ENCODE data around the gene TMEM253.
A peak's percentile ranks its signal among the peaks of the same experiment; 100 is the strongest.

Gene TMEM253

GRCh38 chr14:21107283-21107800 lies 6.5 kb downstream of the TMEM253 start:
- no peak for TF ChIP-seq CTCF (IDR thresholded peaks at IDR 0.05)
- Histone ChIP-seq H2AFZ (peak overlapping the region; percentile 80), H3K9ac (no peak overlapping the region), H3K4me1 (peaks cover 48% of the 10 kb centered on the region), H3K27ac (peak overlapping the region; percentile 97), H3K27me3 (ENCODE audit: control insufficient read depth, insufficient read depth, low read length) (no peaks in the 10 kb centered on the region), H3K36me3 (ENCODE audit: control insufficient read depth, insufficient read depth, low read length) (no peaks in the 10 kb centered on the region), H3K9me3 (ENCODE audit: control insufficient read depth, low read length) (no peaks in the 10 kb centered on the region), H3K79me2 (peaks cover under 1% of the 10 kb centered on the region), H3K4me2 (ENCODE audit: low read length) (peak overlapping the region; percentile 66), H3K4me3 (ENCODE audit: low read depth, low read length) (no peak overlapping the region)

- Histone ChIP-seq H3K27me3 (ENCODE audit: control insufficient read depth, insufficient read depth, low read length) (no peaks in the 10 kb centered on the region), H3K9ac (no peak overlapping the region), H3K4me3 (ENCODE audit: low read depth, low read length) (no peak overlapping the region), H3K4me1 (peaks cover 39% of the 10 kb centered on the region), H3K4me2 (ENCODE audit: low read length) (no peak overlapping the region), H3K79me2 (no peaks in the 10 kb centered on the region), H3K9me3 (ENCODE audit: control insufficient read depth, low read length) (no peaks in the 10 kb centered on the region), H2AFZ (peak overlapping the region; percentile 63), H3K27ac (peak overlapping the region; percentile 72), H3K36me3 (ENCODE audit: control insufficient read depth, insufficient read depth, low read length) (no peaks in the 10 kb centered on the region)
- no peak for TF ChIP-seq CTCF (IDR thresholded peaks at IDR 0.05)
These were observed 7.9 kb downstream of the TMEM253 start for GRCh38 chr14:21108791-21109190.

GRCh38 chr14:21109377-21110138 lies 8.7 kb downstream of the TMEM253 start:
- no peaks in the 10 kb centered on the region for H3K79me2 ChIP-seq
- H3K4me3 ChIP-seq (ENCODE audit: low read depth, low read length): no peak overlapping the region
- H3K4me2 ChIP-seq (ENCODE audit: low read length): no peak overlapping the region
- no peak overlapping the region for H3K9ac ChIP-seq
- H3K27ac ChIP-seq: peak overlapping the region; percentile 72
- no peaks in the 10 kb centered on the region for H3K27me3 ChIP-seq (ENCODE audit: control insufficient read depth, insufficient read depth, low read length)
- peak overlapping the region; percentile 63 for H2AFZ ChIP-seq
- H3K9me3 ChIP-seq (ENCODE audit: control insufficient read depth, low read length): no peaks in the 10 kb centered on the region
- H3K36me3 ChIP-seq (ENCODE audit: control insufficient read depth, insufficient read depth, low read length): no peaks in the 10 kb centered on the region
- no peak for TF ChIP-seq CTCF (IDR thresholded peaks at IDR 0.05)
- H3K4me1 ChIP-seq: peaks cover 37% of the 10 kb centered on the region

- Histone ChIP-seq H3K9me3 (ENCODE audit: control insufficient read depth, low read length) (no peaks in the 10 kb centered on the region), H3K79me2 (no peaks in the 10 kb centered on the region), H3K27ac (no peak overlapping the region), H3K4me3 (ENCODE audit: low read depth, low read length) (no peak overlapping the region), H3K27me3 (ENCODE audit: control insufficient read depth, insufficient read depth, low read length) (no peaks in the 10 kb centered on the region), H3K9ac (no peak overlapping the region), H3K36me3 (ENCODE audit: control insufficient read depth, insufficient read depth, low read length) (no peaks in the 10 kb centered on the region), H3K4me2 (ENCODE audit: low read length) (no peak overlapping the region), H3K4me1 (peaks cover 16% of the 10 kb centered on the region), H2AFZ (peak overlapping the region; percentile 45)
- no peak for TF ChIP-seq CTCF (IDR thresholded peaks at IDR 0.05)
These were observed 11.4 kb downstream of the TMEM253 start for GRCh38 chr14:21112255-21112654.

- peaks cover 13% of the 10 kb centered on the region for H3K4me1 ChIP-seq
- no peak for TF ChIP-seq CTCF (IDR thresholded peaks at IDR 0.05)
- H3K27me3 ChIP-seq (ENCODE audit: control insufficient read depth, insufficient read depth, low read length): no peaks in the 10 kb centered on the region
- H3K9me3 ChIP-seq (ENCODE audit: control insufficient read depth, low read length): no peaks in the 10 kb centered on the region
- no peak overlapping the region for H3K9ac ChIP-seq
- H3K27ac ChIP-seq: no peak overlapping the region
- H3K79me2 ChIP-seq: no peaks in the 10 kb centered on the region
- no peak overlapping the region for H2AFZ ChIP-seq
- H3K36me3 ChIP-seq (ENCODE audit: control insufficient read depth, insufficient read depth, low read length): no peaks in the 10 kb centered on the region
- no peak overlapping the region for H3K4me3 ChIP-seq (ENCODE audit: low read depth, low read length)
- no peak overlapping the region for H3K4me2 ChIP-seq (ENCODE audit: low read length)
These were observed 12.5 kb downstream of the TMEM253 start for GRCh38 chr14:21113369-21113768.
